Raji (cell line): ENCODE data around the gene STPG2.

Experiments used
- POLR2A ChIP-seq: IDR thresholded peaks from 2 replicates; pipeline ENCODE4 v1.6.1; 2011; ENCODE audit warnings: low read depth, low read length, control low read depth; ENCODE audit not compliant: insufficient read depth

Gene STPG2

GRCh38 chr4:97664741-97665140 lies 478.5 kb downstream of the STPG2 start:
- no peak for TF ChIP-seq POLR2A

GRCh38 chr4:97662133-97662532 lies 481.1 kb downstream of the STPG2 start:
- TF ChIP-seq POLR2A: no peak

- TF ChIP-seq POLR2A: no peak
Observed at GRCh38 chr4:97656044-97656720, 487.1 kb downstream of the STPG2 start.

- no peak for TF ChIP-seq POLR2A
Observed at GRCh38 chr4:97653701-97654100, 489.6 kb downstream of the STPG2 start.

- no peak for TF ChIP-seq POLR2A
Observed at GRCh38 chr4:97646997-97647396, 496.3 kb downstream of the STPG2 start.

GRCh38 chr4:97645071-97645821 lies 498.0 kb downstream of the STPG2 start:
- no peak for TF ChIP-seq POLR2A

- TF ChIP-seq POLR2A: no peak
Observed at GRCh38 chr4:97643179-97643578, 500.1 kb downstream of the STPG2 start.

GRCh38 chr4:97639961-97640360 lies 503.3 kb downstream of the STPG2 start:
- TF ChIP-seq POLR2A: no peak

GRCh38 chr4:97627750-97628149 lies 515.5 kb downstream of the STPG2 start:
- TF ChIP-seq POLR2A: no peak

GRCh38 chr4:97624204-97624603 lies 519.1 kb downstream of the STPG2 start:
- no peak for TF ChIP-seq POLR2A

GRCh38 chr4:97605932-97606331 lies 537.3 kb downstream of the STPG2 start:
- no peak for TF ChIP-seq POLR2A

- no peak for TF ChIP-seq POLR2A
Observed at GRCh38 chr4:97593248-97593647, 550.0 kb downstream of the STPG2 start.

- TF ChIP-seq POLR2A: no peak
Observed at GRCh38 chr4:97590266-97590665, 553.0 kb downstream of the STPG2 start.

GRCh38 chr4:97589481-97590196 lies 553.6 kb downstream of the STPG2 start:
- TF ChIP-seq POLR2A: no peak

- TF ChIP-seq POLR2A: no peak
Observed at GRCh38 chr4:97587912-97588311, 555.4 kb downstream of the STPG2 start.

GRCh38 chr4:97585274-97585673 lies 558.0 kb downstream of the STPG2 start:
- TF ChIP-seq POLR2A: no peak
